Endodermal cell (in vitro differentiated cells): ENCODE results near the gene LYPLA2. TPM values are rescaled to one million over a fixed set of nuclear protein-coding genes. Genes with fewer than 3 reads are reported as not detected.

Experiments used
- DNase-seq: peaks from one replicate; pipeline ENCODE4 v3.0.0-alpha.2; 2017
- H3K27ac ChIP-seq: 2 replicates; pipeline ENCODE4 v1.5.1; 2013; ENCODE audit warnings: mild to moderate bottlenecking, low read depth, low read length, moderate library complexity
- H3K27me3 ChIP-seq: 2 replicates; pipeline ENCODE4 v1.6.1; 2013; ENCODE audit warnings: mild to moderate bottlenecking, low read length, moderate library complexity; ENCODE audit not compliant: insufficient read depth, control insufficient read depth, poor library complexity, severe bottlenecking
- H3K36me3 ChIP-seq: 2 replicates; pipeline ENCODE4 v1.7.0; 2013; ENCODE audit warnings: mild to moderate bottlenecking, low read length, moderate library complexity; ENCODE audit not compliant: control insufficient read depth, insufficient read depth
- H3K4me1 ChIP-seq: one replicate; pipeline ENCODE4 v1.7.0; 2013; ENCODE audit warnings: low read length; ENCODE audit not compliant: control insufficient read depth, insufficient read depth
- H3K4me3 ChIP-seq: 2 replicates; pipeline ENCODE4 v1.5.1; 2013; ENCODE audit warnings: mild to moderate bottlenecking, low read length, moderate library complexity
- H3K9ac ChIP-seq: 2 replicates; pipeline ENCODE4 v1.6.1; 2013; ENCODE audit warnings: mild to moderate bottlenecking, low read length, moderate library complexity; ENCODE audit not compliant: poor library complexity, severe bottlenecking; ENCODE audit errors: extremely low read depth
- H3K9me3 ChIP-seq: 2 replicates; pipeline ENCODE4 v1.6.1; 2013; ENCODE audit warnings: mild to moderate bottlenecking, low read length, moderate library complexity; ENCODE audit not compliant: control insufficient read depth
- H3K27ac Mint-ChIP-seq: 2 replicates; pipeline ENCODE4 v1.8.0; 2020; ENCODE audit warnings: mixed read lengths
- H3K27me3 Mint-ChIP-seq: 2 replicates; pipeline ENCODE4 v1.8.0; 2021; ENCODE audit warnings: mild to moderate bottlenecking, mixed read lengths; ENCODE audit not compliant: insufficient read depth
- H3K36me3 Mint-ChIP-seq: 2 replicates; pipeline ENCODE4 v1.8.0; 2020; ENCODE audit warnings: low read depth, mixed read lengths
- H3K4me1 Mint-ChIP-seq: 2 replicates; pipeline ENCODE4 v1.8.0; 2020; ENCODE audit warnings: mixed read lengths
- H3K4me3 Mint-ChIP-seq: 2 replicates; pipeline ENCODE4 v1.8.0; 2020; ENCODE audit warnings: mild to moderate bottlenecking, moderate library complexity, mixed read lengths
- H3K9me3 Mint-ChIP-seq: 2 replicates; pipeline ENCODE4 v1.8.0; 2020; ENCODE audit warnings: mild to moderate bottlenecking, mixed read lengths
- CTCF ChIP-seq: fragments of 200-600 bp; sonication (generic); conservative IDR thresholded peaks from 2 replicates; pipeline ENCODE4 v1.5.0; 2021; ENCODE audit warnings: antibody characterized with exemption, mild to moderate bottlenecking
- WGBS, 2 experiments: methylation state at CpG; one replicate each; pipeline versions ENCODE4 v1.1.5 to v1.1.7; 2013; ENCODE audit warnings: missing lambda C conversion rate in 2 of 2, mixed read lengths in 1 of 2; ENCODE audit not compliant: insufficient coverage in 1 of 2, insufficient read length in 1 of 2; 5-methylcytosine and 5-hydroxymethylcytosine counted together
- total RNA-seq, 2 donors: library from RNA; stranded (reverse); fragmentation: NEBNext Ultra II Directional in 1 of 2; extraction: Animal tissue kit (Norgen Biotek cat#: 25700) in 1 of 2; gene quantifications; 2 replicates in 1 of 2; 3 replicates in 1 of 2; pipeline ENCODE4 v1.2.1, GENCODE V29; 2021

The LYPLA2 gene
- total RNA-seq, 2 donors from 2014 or later: 103 to 107 TPM

GRCh38 chr1:23814016-23814415 is 23.1 kb downstream of the LYPLA2 start:
- peaks cover 18% of the 10 kb centered on the region for H3K36me3 Mint-ChIP-seq
- no peaks in the 10 kb centered on the region for H3K9me3 ChIP-seq
- 93 to 98% methylated on average over 4 of the region's 4 CpGs for WGBS, 2 experiments
- no peak for TF ChIP-seq CTCF
- H3K4me3 Mint-ChIP-seq: no peak overlapping the region
- no peak for DNase-seq
- no peak overlapping the region for H3K9ac ChIP-seq
- no peak overlapping the region for H3K27ac Mint-ChIP-seq
- H3K4me3 ChIP-seq: no peak overlapping the region
- peaks cover 20% of the 10 kb centered on the region for H3K36me3 ChIP-seq
- H3K27me3 Mint-ChIP-seq: no peaks in the 10 kb centered on the region
- no peak overlapping the region for H3K27ac ChIP-seq
- no peaks in the 10 kb centered on the region for H3K9me3 Mint-ChIP-seq
- H3K27me3 ChIP-seq: no peaks in the 10 kb centered on the region
- no peaks in the 10 kb centered on the region for H3K4me1 ChIP-seq
- H3K4me1 Mint-ChIP-seq: peaks cover 2% of the 10 kb centered on the region

DNA sequence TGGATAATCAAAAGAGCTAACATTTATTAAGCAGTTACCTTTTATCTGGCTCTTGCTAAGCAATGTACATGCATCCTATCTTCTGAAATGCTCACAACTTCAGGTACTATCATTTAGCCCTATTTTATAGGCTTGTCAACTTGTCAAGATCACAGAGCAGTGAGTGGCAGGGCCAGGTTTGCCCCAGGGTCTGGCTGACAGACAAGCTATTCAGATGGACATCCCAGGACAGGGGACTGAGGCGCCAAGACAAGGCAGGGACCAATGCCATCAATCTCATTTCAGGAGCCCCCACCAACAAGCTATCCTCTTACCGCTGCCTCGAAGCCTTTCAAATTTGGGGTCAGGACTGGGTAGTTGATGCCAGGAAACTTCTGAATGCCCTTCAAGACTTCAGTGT is 25.4 kb downstream of the LYPLA2 start:
- no peaks in the 10 kb centered on the region for H3K9me3 Mint-ChIP-seq
- Histone ChIP-seq H3K4me3 (no peak overlapping the region), H3K27ac (no peak overlapping the region), H3K4me1 (no peaks in the 10 kb centered on the region), H3K9me3 (no peaks in the 10 kb centered on the region), H3K9ac (no peak overlapping the region), H3K36me3 (peaks cover 20% of the 10 kb centered on the region), H3K27me3 (no peaks in the 10 kb centered on the region)
- no peak overlapping the region for H3K4me3 Mint-ChIP-seq
- H3K36me3 Mint-ChIP-seq: peaks cover 18% of the 10 kb centered on the region
- H3K27ac Mint-ChIP-seq: no peak overlapping the region
- H3K4me1 Mint-ChIP-seq: no peaks in the 10 kb centered on the region
- DNase-seq: no peak
- no peak for TF ChIP-seq CTCF
- WGBS, 2 experiments: 94 to 100% methylated on average over 1 to 3 of the region's 3 CpGs
- H3K27me3 Mint-ChIP-seq: no peaks in the 10 kb centered on the region

GRCh38 chr1:23816906-23817305 is 26.0 kb downstream of the LYPLA2 start:
- no peaks in the 10 kb centered on the region for H3K4me1 Mint-ChIP-seq
- H3K4me1 ChIP-seq: no peaks in the 10 kb centered on the region

More at GRCh38 chr1:23816906-23817305, 26.0 kb downstream of the LYPLA2 start:
- no peak overlapping the region for H3K9ac ChIP-seq
- Mint-ChIP-seq H3K9me3 (no peaks in the 10 kb centered on the region), H3K36me3 (peaks cover 18% of the 10 kb centered on the region), H3K27me3 (no peaks in the 10 kb centered on the region), H3K4me3 (no peak overlapping the region), H3K27ac (no peak overlapping the region)
- H3K4me3 ChIP-seq: no peak overlapping the region
- DNase-seq: no peak
- no peaks in the 10 kb centered on the region for H3K27me3 ChIP-seq
- TF ChIP-seq CTCF: no peak
- H3K36me3 ChIP-seq: peaks cover 20% of the 10 kb centered on the region
- no peak overlapping the region for H3K27ac ChIP-seq
- no peaks in the 10 kb centered on the region for H3K9me3 ChIP-seq
